NK-92 treated with Interleukin-12 subunit alpha and Interleukin-12 subunit beta, amount 100 ng/mL, for 24 hours (cell line): ENCODE results near the gene EREG.
"Not testable (repeated sequence)": the region's sequence is repeated elsewhere in the genome, so short reads cannot be mapped to it uniquely, and the experiment has no call there.

Source experiments
- DNase-seq: peaks from one replicate; lab custom pipeline; 2025; lab: John Stamatoyannopoulos, UW

EREG gene, protein sequence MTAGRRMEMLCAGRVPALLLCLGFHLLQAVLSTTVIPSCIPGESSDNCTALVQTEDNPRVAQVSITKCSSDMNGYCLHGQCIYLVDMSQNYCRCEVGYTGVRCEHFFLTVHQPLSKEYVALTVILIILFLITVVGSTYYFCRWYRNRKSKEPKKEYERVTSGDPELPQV

DNA sequence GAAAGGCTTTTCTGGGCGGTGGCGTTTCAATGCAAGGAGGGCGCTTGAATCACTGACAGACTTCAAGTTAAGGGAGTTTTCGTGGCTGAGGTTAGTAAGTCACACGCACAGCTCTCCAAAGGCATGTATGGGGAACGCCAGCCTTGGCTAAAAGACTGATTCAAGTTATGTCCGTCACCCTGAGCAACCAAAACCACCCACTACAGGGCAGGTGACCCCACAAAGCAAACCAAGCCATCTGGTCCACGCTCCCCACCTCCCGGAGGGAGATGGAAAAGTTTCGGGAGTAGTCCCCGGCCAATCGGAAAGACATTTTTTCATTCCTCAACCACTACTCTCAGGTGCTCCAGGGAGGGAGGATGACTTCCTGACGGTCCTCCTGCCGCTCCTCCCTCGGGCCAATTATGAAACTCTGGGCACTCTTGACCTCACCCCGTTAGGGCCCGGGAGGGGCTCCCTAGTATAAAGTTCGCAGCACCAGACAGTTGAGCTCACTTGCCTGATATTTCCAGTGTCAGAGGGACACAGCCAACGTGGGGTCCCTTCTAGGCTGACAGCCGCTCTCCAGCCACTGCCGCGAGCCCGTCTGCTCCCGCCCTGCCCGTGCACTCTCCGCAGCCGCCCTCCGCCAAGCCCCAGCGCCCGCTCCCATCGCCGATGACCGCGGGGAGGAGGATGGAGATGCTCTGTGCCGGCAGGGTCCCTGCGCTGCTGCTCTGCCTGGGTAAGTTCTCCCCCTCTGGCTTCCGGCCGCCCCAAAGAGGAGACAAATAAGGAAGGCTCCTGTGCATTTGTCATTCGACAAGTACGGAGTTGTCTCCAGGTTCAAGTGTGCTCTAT, at the start of gene EREG:
Gene EREG, plus strand, starts transcription at position 494 of the 840 bp plus-strand sequence. Its CDS starts 164 bp downstream, at position 658.
- DNase-seq, result no peak

GRCh38 chr4:74315376-74315775, 49.6 kb upstream of the EREG start:
- DNase-seq, result no peak

DNA sequence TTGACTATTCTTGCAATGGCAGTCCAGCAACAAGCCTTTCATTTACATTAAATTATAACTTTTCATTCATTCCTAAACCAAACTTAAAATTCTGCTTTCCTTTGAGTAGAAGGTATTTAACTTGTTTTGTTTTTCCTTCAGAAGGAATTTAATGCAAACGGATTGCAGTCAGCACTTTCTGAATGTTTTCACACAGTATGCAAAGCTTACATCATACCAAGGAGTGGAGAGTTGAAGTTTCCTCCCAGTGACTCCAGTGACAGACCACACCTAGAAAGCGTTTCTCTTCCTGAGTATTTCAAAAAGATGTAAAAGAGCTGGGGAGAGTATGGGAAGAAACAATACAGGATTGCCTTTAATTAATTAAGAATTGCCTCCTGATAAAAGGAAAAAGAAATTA, 48.5 kb upstream of the EREG start:
- DNase-seq, result no peak

GRCh38 chr4:74317616-74318246, 47.2 kb upstream of the EREG start:
- no peak for DNase-seq

DNA sequence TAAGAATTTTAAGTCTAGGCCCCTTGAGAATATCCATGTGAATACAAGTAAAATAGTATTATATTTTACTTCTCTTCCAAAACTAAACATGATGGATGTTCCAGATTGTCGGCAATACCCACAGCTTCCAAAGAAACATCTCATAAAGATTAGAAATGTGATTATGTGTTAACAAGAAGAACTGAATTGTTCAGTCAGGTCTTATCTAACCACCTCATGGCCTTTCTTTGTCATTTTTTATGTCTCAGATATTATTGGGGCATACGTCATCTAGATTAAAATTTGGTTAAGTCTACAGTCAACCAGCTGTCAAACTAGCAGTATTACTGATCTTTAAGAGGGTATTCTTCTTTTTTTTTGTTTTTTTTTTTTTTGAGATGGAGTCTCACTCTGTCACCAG, 46.7 kb upstream of the EREG start:
- DNase-seq, result no peak

- no peak for DNase-seq
These were observed 45.5 kb upstream of the EREG start for GRCh38 chr4:74319470-74319869.

DNA sequence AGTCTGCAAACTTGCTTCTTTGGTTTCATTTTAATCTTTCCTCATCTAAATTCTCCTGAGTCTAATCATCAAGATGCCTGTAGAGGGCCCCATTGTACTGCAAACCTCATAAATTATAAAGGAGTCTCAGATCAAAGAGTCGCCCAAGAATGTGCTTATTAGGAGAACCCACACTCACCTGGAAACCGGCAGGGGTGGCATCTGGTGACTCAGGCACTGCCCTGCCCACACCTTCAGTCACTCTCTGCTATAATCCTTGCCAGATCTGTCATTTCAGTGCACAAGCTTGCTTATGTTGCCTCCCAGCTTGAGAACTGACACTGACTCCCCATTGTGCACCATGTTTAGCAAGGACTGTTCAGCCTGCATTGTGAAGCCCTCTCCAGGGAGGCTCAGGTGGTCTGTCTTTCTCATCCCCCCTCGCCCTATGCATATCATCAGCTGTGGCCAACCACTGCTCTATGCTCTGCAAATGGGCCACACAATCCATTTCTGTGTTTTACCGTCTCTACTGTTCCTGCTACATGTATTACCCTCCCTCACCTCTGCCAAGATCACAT, 44.3 kb upstream of the EREG start:
- no peak for DNase-seq

DNA sequence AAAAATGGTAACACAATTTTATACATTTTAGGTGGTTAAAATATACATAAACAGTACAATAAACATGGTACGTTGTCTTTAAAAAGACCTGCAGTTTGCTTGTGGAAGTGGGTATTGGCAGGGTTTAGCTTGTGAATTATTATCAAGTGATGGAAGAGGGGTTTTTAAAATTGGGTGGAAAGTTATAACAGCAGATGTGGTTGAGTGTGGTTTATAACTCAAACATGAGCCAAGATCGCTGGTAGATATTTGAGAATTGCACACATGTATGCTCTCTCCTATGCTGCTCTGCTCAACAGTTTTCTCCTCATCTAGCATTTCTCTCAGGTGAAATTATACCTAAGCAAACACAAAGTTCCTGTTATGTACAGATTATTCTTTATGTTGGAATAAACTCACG, 42.6 kb upstream of the EREG start:
- no peak for DNase-seq

- no peak for DNase-seq
These were observed 41.3 kb upstream of the EREG start for GRCh38 chr4:74323663-74324062.

DNA sequence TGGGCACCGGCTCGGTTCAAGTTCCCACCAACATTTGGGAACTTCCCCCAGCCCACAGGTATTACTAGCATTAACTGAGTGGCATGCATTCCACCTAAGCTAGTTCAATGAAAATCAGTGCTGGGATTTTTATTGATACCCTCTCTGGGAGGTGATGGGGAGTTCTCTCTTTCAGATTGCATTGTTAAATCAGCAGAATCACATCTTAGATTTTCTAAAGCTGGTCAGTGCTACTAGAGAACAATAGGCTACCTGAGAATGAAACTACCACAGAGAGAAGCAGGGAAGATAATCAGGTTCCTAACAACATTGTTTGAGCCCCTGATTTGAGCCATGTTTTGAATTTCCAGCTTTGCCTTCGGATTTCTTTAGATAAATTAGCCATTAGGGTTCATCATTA, 40.7 kb upstream of the EREG start:
- no peak for DNase-seq

- DNase-seq, result no peak
These were observed 39.1 kb upstream of the EREG start for GRCh38 chr4:74325886-74326285.

DNA sequence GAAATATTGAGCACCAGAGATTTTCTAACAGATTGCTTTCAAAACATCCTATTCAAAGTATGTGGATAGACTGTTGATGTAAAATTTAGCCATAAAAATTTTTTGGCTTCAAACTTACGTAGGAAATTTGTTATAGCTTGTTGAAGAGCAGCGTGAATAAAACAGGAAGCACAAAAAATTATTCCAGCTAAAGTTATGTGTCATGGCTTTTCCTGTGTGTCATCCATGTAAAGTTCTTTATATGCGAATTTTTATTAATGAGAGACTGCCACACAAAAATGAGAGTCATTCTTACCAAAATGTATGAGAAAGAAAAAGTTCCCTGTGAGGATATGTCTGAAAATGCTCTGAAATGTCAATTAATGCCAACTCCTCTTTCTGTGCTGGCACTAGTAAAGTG, 37.2 kb upstream of the EREG start:
- DNase-seq, result no peak

GRCh38 chr4:74328501-74328900, 36.4 kb upstream of the EREG start:
- DNase-seq, result no peak

DNA sequence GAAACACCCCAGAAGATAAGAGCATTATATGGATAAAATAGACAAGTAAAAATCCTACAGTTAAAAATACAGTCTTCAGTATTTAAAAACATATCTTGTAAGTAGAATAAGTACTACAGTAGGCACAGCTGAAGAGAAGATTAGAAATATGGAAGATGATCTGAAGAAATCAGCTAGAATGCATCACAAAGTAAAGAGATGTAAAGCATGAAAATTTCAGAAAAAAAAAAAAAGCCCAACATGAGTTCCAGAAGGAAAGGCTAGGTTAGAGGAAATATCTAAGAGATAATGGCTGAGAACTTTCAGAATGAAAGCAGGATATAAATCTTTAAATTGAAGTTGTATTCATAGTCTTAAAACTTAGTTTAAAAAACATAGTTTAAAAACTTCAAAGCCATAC, 35.6 kb upstream of the EREG start:
- DNase-seq, result no peak

DNA sequence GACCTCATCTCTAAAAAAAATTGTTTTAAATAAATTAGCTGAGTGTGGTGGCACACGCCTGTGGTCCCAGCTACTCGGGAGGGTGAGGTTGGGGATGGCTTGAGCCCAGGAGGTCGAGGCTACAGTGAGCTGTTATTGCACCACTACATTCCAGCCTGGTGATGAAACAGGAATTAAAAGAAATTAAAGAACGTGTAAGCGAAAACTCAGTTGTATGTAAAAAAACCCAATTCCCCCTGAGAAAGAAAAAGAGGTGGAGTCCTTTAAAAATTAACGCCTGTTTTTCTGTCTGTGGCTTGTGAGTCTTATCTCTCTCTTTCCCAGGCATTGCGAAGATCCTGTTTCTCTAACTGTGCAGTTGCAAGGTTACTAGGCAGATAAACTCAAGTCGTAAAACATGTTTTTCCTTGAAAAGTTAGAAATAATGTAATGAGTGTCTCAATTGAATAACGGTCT, 34.6 kb upstream of the EREG start:
- DNase-seq, result no peak

GRCh38 chr4:74331252-74331651, 33.7 kb upstream of the EREG start:
- no peak for DNase-seq

DNA sequence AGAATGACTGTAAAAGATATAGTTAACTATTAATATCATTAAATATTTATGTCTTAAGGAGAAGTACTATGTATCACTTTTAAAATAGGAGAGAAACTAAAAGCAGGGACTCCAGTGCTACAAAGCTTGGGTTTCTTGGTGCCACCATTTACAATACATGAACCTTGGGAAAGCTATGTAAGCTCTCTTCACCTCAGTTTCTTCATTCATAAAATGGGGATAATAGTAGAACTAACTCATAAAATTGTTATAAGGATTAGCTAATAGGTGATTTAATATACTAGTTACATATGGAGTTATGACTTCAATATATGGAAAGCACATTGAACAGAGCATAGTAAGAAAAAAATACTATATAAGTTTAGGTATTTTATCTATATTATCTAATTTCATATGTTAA, 33.0 kb upstream of the EREG start:
- no peak for DNase-seq

DNA sequence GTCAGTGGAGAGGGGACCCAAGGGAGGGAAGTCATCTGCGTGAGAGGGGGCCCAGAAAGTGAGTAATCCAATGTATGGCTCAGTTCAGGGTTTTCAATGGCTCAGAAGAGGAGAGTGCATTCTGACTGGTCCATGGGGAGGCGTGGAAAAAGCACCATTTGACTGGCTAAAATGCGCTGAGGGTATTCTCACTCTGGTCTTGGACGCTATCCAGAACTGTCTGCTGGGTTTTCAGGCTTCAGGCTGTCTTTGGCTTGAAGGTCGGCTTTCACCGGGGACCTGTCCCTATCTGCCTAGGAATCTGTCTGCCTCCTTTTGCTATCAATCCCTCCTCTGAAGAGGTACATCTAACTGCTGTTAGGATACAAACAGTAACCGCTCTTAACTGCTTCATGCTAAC, 30.3 kb upstream of the EREG start:
- DNase-seq, result no peak

GRCh38 chr4:74335341-74336021, 29.5 kb upstream of the EREG start:
- no peak for DNase-seq

DNA sequence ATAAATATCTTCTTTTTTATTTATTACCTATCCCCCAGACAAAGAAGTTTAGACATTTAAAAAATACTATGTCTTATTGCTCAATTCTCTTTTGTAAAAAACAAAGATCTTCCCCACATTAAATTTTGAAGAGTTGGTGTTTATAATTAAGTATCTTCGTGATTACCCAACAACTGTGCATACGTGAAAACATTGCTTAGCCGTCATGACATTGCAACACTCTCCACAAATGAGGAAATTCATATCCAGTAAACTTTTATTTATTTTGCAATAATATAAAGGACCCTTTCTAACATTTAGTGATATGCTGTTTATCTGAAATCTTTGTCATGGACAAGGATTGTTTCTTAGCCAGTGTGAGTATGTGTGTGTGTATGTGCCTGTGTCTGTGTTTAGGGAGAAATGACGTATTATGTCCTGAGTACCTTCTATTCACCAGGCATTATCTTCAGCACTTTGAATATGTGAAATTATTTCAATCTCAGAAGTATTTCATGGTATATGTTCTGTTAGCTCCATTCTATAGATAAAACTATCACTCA, 26.1 kb upstream of the EREG start:
- no peak for DNase-seq

GRCh38 chr4:74339501-74339900, 25.4 kb upstream of the EREG start:
- no peak for DNase-seq

- not testable (repeated sequence) for DNase-seq
These were observed 24.5 kb upstream of the EREG start for GRCh38 chr4:74340421-74340820.
